Stomach (tissue), 9 donors: ENCODE data around the gene EAF1. TPM values are rescaled to one million over a fixed set of nuclear protein-coding genes. Genes with fewer than 3 reads are reported as not detected.
A peak's percentile ranks its signal among the peaks of the same experiment; 100 is the strongest.
"Not testable (repeated sequence)": the region's sequence is repeated elsewhere in the genome, so short reads cannot be mapped to it uniquely, and the experiment has no call there.

Experiments
- DNase-seq, 2 donors: peaks; one replicate each; pipeline versions ENCODE4 v3.0.0 to v3.0.0-alpha.2; 2013 to 2019
- H3K27ac ChIP-seq, 5 donors: fragments of 200-600 bp in 4 of 5; sonication (generic) in 4 of 5; one replicate each; pipeline ENCODE4 v1.5.1; 2013 to 2019; ENCODE audit warnings: mild to moderate bottlenecking in 1 of 5, moderate library complexity in 1 of 5
- H3K27me3 ChIP-seq, 3 donors: fragments of 200-600 bp; sonication (generic); one replicate each; pipeline ENCODE4 v1.5.1; 2017 to 2019; ENCODE audit warnings: mixed run types in 1 of 3
- H3K36me3 ChIP-seq, 4 donors: fragments of 200-600 bp; sonication (generic); 1 replicate in 3 of 4; 2 replicates in 1 of 4; pipeline ENCODE4 v1.5.1; 2016 to 2019
- H3K4me1 ChIP-seq, 4 donors: fragments of 200-600 bp; sonication (generic); one replicate each; pipeline ENCODE4 v1.5.1; 2016 to 2019
- H3K4me3 ChIP-seq, 4 donors: fragments of 200-600 bp; sonication (generic) in 3 of 4; one replicate each; pipeline ENCODE4 v1.5.1; 2016 to 2019; ENCODE audit warnings: mild to moderate bottlenecking in 1 of 4
- H3K9me3 ChIP-seq, 4 donors: fragments of 200-600 bp; sonication (generic); one replicate each; pipeline ENCODE4 v1.5.1; 2016 to 2019
- EP300 ChIP-seq: sonication (generic); formaldehyde crosslinking; IDR thresholded peaks from one replicate; pipeline ENCODE4 v1.6.1; 2017; ENCODE audit warnings: antibody characterized with exemption
- POLR2A ChIP-seq, 4 donors: fragments of 450-650 bp; IDR thresholded peaks; one replicate each; pipeline ENCODE4 v1.6.1; 2016; ENCODE audit warnings: antibody characterized with exemption in 4 of 4, control low read depth in 2 of 4, mild to moderate bottlenecking in 1 of 4, moderate library complexity in 1 of 4
- POLR2AphosphoS5 ChIP-seq, 3 donors: sonication (generic); formaldehyde crosslinking; IDR thresholded peaks; one replicate each; pipeline ENCODE4 v1.6.1; 2016; ENCODE audit warnings: antibody characterized with exemption in 3 of 3
- WGBS, 5 donors: extraction: QIAGEN DNeasy Blood & Tissue Kit in 3 of 5; methylation state at CpG; one replicate each; pipeline versions ENCODE4 v1.1.5 to v1.1.7; 2013 to 2018; 5-methylcytosine and 5-hydroxymethylcytosine counted together
- intact Hi-C: fragments of 100-400 bp; cut with DNase I; formaldehyde crosslinking; loops from one replicate; pipeline ENCODE4 v1.15.1; 2023; ENCODE audit warnings: low total_unique reads
- polyA plus RNA-seq, 3 donors: library from polyadenylated mRNA; stranded (reverse); fragments of 200-250 nt; gene quantifications; one replicate each; pipeline ENCODE4 v1.2.3, GENCODE V29; 2013
- total RNA-seq, 5 donors: library from RNA; depleted of rRNA; stranded (reverse); fragments of >200 nt; gene quantifications; one replicate each; pipeline versions ENCODE4 v1.1.0 to v1.2.3, GENCODE V29; 2014 to 2016
- TF ChIP-seq, protein P1 (sequence below), 7 experiments: fragments of 450-650 bp in 4 of 7; fragments of 200-600 bp in 3 of 7; sonication (generic) in 3 of 7; IDR thresholded peaks; one replicate each; pipeline ENCODE4 v1.5.1; 2016 to 2019; ENCODE audit warnings: antibody characterized with exemption in 7 of 7, control low read depth in 2 of 7, mild to moderate bottlenecking in 1 of 7
- donor health status: healthy with polysubstance abuse.
- donor health status: Bipolar disorder and iron deficiency.
- donor health status: healthy.

EAF1 gene
- total and polyA plus RNA-seq, 8 donors: 1.8 to 62.9 (median 15.9) TPM

DNA sequence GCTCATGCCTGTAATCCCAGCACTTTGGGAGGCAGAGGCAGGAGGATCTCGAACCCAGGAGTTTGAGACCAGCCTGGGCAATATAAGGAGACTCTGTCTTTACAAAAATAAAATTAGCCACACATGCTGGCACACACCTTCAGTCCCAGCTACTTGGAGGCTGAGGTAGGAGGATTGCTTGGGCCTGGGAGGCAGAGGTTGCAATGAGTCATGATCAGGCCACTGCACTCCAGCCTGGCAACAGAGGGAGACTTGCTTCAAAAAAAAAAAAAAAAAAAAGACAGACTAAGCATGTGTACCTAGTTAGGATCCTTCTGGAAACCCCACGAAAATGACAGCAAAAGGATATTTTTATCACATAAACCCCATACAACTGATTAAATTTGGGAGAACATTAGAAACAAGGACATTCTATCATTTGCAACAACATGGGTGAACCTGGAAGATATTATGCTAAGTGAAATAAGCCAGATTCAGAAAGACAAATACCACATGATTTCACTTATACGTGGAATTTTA is 44.9 kb upstream of the EAF1 start:
- H3K4me3 ChIP-seq: no peak overlapping the region
- peaks cover 0 to 14% (median 11%) of the 10 kb centered on the region in 4 donors for H3K9me3 ChIP-seq
- H3K27ac ChIP-seq: no peak overlapping the region
- H3K36me3 ChIP-seq: no peaks in the 10 kb centered on the region
- no peak for DNase-seq
- intact Hi-C loops: loop anchor here (10.0 kb wide), 1 partner anchor 178 kb away; the partner anchor contains the start of gene CAPN7
- peaks cover 0 to 5% (median 2%) of the 10 kb centered on the region in 4 donors for H3K4me1 ChIP-seq
- TF ChIP-seq POLR2AphosphoS5 (IDR thresholded peaks at IDR 0.05) (no peak), EP300 (no peak), POLR2A (IDR thresholded peaks at IDR 0.05) (no peak)
- TF ChIP-seq, protein P1, sequence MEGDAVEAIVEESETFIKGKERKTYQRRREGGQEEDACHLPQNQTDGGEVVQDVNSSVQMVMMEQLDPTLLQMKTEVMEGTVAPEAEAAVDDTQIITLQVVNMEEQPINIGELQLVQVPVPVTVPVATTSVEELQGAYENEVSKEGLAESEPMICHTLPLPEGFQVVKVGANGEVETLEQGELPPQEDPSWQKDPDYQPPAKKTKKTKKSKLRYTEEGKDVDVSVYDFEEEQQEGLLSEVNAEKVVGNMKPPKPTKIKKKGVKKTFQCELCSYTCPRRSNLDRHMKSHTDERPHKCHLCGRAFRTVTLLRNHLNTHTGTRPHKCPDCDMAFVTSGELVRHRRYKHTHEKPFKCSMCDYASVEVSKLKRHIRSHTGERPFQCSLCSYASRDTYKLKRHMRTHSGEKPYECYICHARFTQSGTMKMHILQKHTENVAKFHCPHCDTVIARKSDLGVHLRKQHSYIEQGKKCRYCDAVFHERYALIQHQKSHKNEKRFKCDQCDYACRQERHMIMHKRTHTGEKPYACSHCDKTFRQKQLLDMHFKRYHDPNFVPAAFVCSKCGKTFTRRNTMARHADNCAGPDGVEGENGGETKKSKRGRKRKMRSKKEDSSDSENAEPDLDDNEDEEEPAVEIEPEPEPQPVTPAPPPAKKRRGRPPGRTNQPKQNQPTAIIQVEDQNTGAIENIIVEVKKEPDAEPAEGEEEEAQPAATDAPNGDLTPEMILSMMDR (IDR thresholded peaks at IDR 0.05): no peak
- 75 to 88% (median 78%) methylated on average over 3 of the region's 3 CpGs for WGBS, 5 donors
- no peaks in the 10 kb centered on the region for H3K27me3 ChIP-seq

DNA sequence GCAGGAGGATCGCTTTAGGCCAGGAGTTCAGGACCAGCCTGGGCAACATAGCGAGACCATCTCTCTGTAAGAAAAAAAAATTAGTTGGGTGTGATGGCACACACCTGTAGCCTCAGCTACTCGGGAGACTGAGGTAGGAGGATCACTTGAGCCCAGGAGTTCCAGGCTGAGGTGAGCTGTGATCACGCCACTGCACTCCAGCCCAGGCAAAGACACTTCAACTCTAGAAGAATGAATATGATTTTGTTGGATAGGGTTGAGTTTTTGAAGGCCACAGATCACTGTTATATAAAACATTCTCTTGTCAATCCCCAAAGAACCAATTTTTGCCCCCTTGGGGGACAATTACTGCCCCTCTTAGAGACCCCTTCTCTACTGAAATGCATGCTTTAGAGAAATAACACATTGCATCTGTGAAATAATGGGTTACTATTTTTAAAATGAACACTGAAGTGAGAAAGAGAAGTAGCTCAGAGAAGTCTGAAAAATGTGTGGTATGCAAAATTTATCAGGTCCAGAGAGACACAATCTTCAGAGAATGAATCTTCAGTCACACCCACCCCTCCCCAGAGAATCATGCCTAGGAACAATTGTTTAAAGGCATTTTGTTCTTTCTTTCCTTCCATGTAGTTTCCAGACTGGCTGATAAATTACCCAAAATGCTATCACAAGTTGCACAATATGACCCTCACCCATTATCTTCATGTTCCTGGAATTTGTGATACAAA is 42.7 kb upstream of the EAF1 start:
- TF ChIP-seq POLR2A (IDR thresholded peaks at IDR 0.05): no peak
- TF ChIP-seq, protein P1 (IDR thresholded peaks at IDR 0.05): no peak
- no peaks in the 10 kb centered on the region for H3K36me3 ChIP-seq
- H3K27me3 ChIP-seq: no peaks in the 10 kb centered on the region
- peaks cover 0 to 14% (median 11%) of the 10 kb centered on the region in 4 donors for H3K9me3 ChIP-seq
- 76 to 94% (median 90%) methylated on average over 4 of the region's 4 CpGs for WGBS, 5 donors
- DNase-seq: no peak
- peak overlapping the region in 1 of 5 donors; percentile 62 for H3K27ac ChIP-seq
- no peak overlapping the region for H3K4me3 ChIP-seq
- intact Hi-C loops: loop anchor here (10.0 kb wide), 1 partner anchor 180 kb away; the partner anchor contains the start of gene CAPN7
- no peaks in the 10 kb centered on the region for H3K4me1 ChIP-seq

DNA sequence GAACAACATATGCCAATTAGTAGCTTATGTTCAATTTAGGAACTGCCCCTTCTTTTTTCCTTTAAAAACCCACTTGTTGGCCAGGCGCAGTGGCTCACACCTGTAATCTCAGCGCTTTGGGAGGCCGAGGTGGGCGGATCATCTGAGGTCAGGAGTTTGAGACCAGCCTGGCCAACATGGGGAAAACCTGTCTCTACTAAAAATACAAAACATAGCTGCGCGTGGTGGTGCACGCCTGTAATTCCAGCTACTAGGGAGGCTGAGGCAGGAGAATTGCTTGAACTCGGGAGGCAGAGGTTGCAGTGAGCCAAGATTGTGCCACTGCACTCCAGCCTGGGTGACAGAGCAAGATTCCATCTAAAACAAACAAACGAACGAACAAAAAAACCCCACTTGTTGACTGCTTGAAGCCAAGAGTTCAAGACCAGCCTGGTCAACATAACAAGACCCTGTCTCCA is 42.1 kb upstream of the EAF1 start:
- not testable (repeated sequence) for DNase-seq, H3K27me3 ChIP-seq, H3K4me1 ChIP-seq, H3K36me3 ChIP-seq, H3K4me3 ChIP-seq
- intact Hi-C loops: loop anchor here (10.0 kb wide), 1 partner anchor 180 kb away; the partner anchor contains the start of gene CAPN7
- Histone ChIP-seq H3K9me3 (peaks cover 0 to 14% (median 11%) of the 10 kb centered on the region in 4 donors), H3K27ac (peak overlapping the region in 1 of 5 donors; percentile 35)
- WGBS, 5 donors: 80 to 86% (median 82%) methylated on average over 10 of the region's 10 CpGs

DNA sequence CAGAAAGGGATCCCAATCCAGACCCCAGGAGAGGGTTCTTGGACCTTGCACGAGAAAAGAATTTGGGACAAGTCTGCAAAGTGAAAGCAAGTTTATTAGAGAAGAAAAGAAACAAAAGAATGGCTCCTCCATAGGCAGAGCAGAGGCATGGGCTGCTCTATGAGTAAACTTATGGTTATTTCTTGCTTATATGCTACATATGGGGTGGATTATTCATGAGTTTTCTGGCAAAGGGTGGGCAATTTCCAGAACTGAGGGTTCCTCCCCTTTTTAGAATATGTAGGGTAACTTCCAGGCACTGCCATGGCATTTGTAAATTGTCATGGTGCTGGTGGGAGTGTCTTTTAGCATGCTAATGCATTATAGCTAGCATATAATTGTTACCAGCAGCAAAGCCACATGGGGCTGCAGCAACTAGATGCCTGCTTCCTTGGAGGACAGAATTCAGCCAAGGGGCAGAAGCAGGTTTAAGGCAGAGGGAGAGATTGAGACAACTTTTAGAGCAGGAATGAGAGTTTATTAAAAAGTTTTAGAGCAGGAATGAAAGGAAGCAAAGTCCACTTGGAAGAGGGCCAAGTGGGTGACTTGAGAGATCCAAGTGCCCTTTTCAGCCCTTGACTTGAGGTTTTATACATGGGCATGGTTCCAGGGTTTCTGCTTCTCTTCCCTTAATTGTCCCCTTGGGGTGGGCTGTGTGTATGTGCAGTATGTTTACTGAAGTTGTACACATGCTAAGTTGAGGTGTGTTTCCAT is 41.3 kb upstream of the EAF1 start:
- H3K9me3 ChIP-seq: peaks cover 0 to 14% (median 11%) of the 10 kb centered on the region in 4 donors
- H3K4me3 ChIP-seq: no peak overlapping the region
- H3K36me3 ChIP-seq: no peaks in the 10 kb centered on the region
- intact Hi-C loops: loop anchor here (10.0 kb wide), 1 partner anchor 181 kb away; the partner anchor contains the start of gene CAPN7
- H3K27me3 ChIP-seq: no peaks in the 10 kb centered on the region
- H3K4me1 ChIP-seq: no peaks in the 10 kb centered on the region
- TF ChIP-seq, protein P1 (IDR thresholded peaks at IDR 0.05): no peak
- TF ChIP-seq POLR2AphosphoS5 (IDR thresholded peaks at IDR 0.05) (no peak), POLR2A (IDR thresholded peaks at IDR 0.05) (no peak), EP300 (no peak)
- 82 to 92% (median 87%) methylated on average over 1 of the region's 1 CpG for WGBS, 5 donors
- DNase-seq: no peak
- H3K27ac ChIP-seq: peak overlapping the region in 1 of 5 donors; percentile 35

DNA sequence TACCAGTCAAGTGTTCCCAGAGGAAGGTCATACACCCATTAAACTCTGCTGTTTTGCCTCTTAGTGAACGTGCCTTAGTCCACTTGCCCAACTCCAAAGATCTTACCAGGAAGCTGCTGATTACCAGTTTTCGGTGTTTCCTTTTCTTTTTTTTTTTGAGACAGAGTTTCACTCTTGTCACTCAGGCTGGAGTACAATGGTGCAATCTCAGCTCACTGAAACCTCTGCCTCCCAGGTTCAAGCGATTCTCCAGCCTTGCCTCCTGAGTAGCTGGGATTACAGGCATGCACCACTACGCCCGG is 40.8 kb upstream of the EAF1 start:
- not testable (repeated sequence) for H3K36me3 ChIP-seq, DNase-seq, H3K4me1 ChIP-seq, H3K4me3 ChIP-seq, H3K27me3 ChIP-seq, H3K27ac ChIP-seq
- peaks cover 0 to 14% (median 11%) of the 10 kb centered on the region in 4 donors for H3K9me3 ChIP-seq
- WGBS, 5 donors: 72 to 90% (median 89%) methylated on average over 5 of the region's 5 CpGs
- intact Hi-C loops: loop anchor here (10.0 kb wide), 1 partner anchor 182 kb away; the partner anchor contains the start of gene CAPN7
